ENCODE measurements around the gene JKAMP.

JKAMP gene

GRCh38 chr14:59534361-59534987 is 50.2 kb downstream of the JKAMP start:
- intact Hi-C loops (cut with DNase I), result no loop called here

GRCh38 chr14:59537476-59537875 is 53.2 kb downstream of the JKAMP start:
- intact Hi-C loops (cut with DNase I), result no loop called here
- no peak for DNase-seq

More at GRCh38 chr14:59534361-59534987, 50.2 kb downstream of the JKAMP start:
- no peak for DNase-seq

GRCh38 chr14:59538936-59539335 is 54.6 kb downstream of the JKAMP start:
- DNase-seq, result no peak
- intact Hi-C loops (cut with DNase I), result no loop called here

GRCh38 chr14:59540852-59541251 is 56.5 kb downstream of the JKAMP start:
- intact Hi-C loops (cut with DNase I), result no loop called here
- DNase-seq, result no peak

DNA sequence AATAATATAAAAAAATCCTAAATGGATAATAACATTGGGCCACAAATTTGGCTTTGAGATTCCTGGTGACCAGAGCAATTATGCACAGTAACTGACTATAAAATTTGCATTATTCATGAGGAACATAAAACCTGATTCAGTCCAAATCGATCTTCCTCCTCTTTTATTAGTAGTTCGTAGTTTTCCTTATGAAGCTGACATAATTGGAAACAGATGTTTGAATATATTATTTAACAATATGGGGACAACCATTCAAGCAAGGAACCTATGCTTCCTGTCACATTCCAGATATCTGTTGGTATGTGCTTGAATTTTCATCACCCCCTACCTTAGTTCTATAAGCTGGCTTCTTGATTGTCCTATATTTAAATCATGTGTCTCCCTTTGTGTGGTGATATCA is 57.4 kb downstream of the JKAMP start:
- intact Hi-C loops (cut with DNase I), result no loop called here
- DNase-seq, result no peak

DNA sequence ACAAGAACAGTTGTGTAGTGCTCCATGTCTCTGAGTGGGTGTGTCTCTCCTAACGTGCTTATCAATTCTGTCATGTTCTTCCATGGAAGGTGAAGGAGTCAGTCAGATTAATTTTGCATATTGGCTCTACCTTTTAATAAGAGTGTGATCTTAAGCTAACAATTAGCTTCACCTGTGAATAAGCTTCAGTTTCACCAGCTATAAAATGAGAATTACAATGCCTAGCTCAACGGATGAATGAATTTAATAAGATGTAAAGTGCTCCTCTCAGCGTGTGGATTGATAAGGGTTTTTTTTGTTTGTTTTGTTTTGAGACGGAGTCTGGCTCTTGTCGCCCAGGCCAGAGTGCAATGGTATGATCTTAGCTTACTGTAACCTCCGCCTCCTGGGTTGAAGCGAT is 59.6 kb downstream of the JKAMP start:
- intact Hi-C loops (cut with DNase I), result no loop called here
- DNase-seq, result no peak

DNA sequence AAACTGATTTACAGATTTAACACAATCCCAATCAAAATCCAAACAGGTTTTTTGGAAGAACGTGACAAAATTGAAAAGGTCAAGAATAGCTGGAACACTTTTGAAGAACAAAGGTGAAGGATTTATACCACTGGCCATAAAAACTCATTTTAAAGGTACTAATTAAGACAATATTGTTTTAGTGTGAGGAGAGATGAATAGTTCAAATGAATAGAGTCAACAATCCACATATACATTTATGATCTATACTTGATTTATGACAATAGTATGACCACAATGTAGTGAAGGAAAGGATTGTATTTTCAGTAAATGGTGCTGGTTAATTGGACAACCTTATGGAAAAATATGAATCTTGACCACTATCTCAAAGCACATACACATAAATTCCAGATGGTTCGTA is 63.0 kb downstream of the JKAMP start:
- intact Hi-C loops (cut with DNase I), result no loop called here
- no peak for DNase-seq

Measured in posterior cingulate gyrus (tissue), 11 donors.